NCI-H1092 treated with DMSO at 0.1 percent for 48 hours (cell line): Measurements from ENCODE around the gene TMEM238.
A peak's percentile ranks its signal among the peaks of the same experiment; 100 is the strongest.

Source experiments
- DNase-seq: peaks from one replicate; lab custom pipeline; 2025; lab: John Stamatoyannopoulos, UW

The TMEM238 gene

GRCh38 chr19:55377356-55378131 lies 6.5 kb downstream of the TMEM238 start:
- DNase-seq = no peak

GRCh38 chr19:55376241-55376933 lies 7.7 kb downstream of the TMEM238 start, which contains the start of gene TMEM190:
Gene TMEM190 (plus strand): TSS chr19:55376826. CDS start chr19:55376854, 28 bp downstream.
- no peak for DNase-seq

GRCh38 chr19:55373993-55374757 lies 9.9 kb downstream of the TMEM238 start:
- DNase-seq = no peak

DNA sequence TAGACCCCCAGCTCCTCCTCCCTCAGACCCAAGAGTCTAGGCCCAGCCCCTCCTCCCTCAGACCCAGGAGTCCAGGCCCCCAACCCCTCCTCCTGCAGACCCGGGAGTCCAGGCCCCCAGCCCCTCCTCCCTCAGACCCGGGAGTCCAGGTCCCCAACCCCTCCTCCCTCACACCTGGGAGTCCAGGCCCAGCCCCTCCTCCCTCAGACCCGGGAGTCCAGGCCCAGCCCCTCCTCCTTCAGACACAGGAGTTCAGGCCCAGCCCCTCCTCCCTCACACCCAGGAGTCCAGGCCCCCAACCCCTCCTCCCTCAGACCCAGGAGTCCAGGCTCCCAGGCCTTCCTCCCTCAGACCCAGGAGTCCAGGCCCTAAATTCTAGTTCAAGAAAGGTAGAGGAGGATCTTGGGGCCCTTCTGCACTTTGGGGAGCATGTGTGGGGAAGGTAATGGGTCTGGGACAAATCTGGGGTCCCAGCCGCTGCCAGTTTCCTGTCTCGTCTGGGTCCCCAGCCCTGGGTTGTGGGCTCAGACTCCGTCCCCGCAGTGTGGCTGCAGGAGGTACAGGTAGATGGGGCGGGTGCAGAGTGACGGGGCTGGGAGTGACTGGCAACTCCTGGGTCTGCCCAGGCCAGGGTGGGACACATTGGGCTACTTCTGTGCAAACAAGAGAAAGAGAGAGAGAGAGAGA lies 10.6 kb downstream of the TMEM238 start:
- no peak for DNase-seq

DNA sequence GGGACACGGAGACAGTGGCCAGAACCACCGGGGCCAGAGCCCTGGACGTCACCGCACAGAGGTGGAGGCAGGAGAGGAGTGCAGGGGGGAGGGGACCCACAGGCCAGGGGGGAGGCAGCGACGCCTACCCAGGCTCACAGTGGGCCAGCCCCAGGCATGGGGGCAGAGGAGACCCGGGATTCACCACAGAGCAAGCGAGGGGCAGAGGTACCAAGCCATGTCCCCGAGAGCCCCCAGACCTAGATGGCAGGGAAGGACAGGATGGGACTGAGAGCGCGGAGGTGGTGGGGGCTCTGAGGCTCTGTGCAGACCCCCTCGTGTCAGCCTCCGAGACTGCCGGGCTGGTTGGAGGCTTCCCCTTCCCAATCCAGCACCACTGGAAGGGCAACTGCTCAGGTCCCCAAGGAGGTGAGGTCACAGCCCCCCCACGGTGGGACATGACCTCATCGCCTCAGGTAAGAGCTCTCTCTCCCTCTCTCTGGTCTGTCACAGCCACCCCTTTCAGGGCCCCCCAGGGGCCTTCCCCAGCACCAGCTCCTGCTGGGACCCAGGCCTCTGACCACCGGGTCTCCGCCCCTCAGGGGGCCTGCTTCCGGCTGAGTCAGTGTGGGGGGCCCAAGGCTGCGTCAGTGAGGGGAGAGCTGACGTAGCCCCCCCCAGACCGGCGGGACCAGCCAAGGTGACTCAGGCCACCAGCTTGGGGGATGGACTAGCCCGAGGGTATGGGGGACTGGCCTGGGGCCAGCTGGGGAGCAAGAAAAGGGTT lies 11.6 kb downstream of the TMEM238 start:
- DNase-seq = no peak

DNA sequence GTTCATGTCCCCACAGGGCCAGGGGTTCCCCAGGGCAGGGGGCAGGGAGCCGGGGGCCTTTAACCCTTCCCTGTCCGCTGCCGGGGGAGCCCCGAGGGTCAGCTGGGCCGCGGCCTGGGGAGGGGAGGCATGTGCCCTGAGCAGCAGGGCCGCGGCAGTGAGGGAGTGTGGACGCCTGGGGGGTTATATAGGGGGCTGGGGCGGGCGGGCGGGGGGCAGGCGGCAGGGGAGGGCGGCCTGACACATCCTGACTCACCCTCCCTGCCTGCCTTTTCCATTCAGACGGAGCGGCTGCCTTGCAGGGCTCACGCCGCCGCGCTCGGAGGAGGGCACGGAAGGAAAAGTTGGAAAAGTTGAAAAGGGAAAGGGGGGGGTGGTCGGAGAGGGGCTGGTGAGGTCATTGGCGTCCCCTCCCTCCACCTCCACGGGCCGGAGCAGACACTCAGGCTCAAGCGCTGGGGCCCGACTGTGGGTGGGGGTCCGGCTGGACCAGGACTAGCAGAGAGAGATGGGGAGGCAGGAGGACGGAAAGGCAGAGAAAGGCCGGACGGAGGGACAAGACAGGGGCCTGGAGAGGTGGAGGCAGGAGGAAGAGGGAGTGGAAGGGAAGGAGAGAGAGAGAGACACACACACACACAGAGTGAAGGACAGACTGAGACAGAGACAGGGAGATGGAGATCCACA lies 13.6 kb downstream of the TMEM238 start, which contains the start of gene IL11:
TSS of gene IL11 (minus strand) at position 159 of the 684 bp plus-strand sequence. CDS start at position 6, 153 bp downstream.
- DNase-seq = no peak

GRCh38 chr19:55369653-55370304 lies 14.3 kb downstream of the TMEM238 start:
- DNase-seq = no peak

GRCh38 chr19:55368701-55369563 lies 15.2 kb downstream of the TMEM238 start:
- DNase-seq = no peak

DNA sequence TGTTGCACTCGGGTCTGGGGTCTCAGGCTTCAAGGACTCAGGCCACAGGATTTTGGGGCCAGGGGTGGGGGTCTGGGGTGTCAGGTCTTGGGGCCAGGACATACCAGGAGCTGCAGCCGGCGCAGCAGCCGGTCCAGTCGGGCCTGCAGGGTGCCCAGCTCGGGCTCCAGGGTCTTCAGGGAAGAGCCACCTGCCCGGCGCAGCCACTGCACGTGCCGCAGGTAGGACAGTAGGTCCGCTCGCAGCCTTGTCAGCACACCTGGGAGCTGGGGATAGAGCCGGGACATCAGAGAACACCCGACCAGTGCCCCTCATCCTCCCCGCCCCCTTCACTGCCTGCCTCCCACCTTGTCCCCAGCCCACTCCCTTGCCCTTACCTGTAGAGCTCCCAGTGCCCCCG lies 16.0 kb downstream of the TMEM238 start:
- no peak for DNase-seq

DNA sequence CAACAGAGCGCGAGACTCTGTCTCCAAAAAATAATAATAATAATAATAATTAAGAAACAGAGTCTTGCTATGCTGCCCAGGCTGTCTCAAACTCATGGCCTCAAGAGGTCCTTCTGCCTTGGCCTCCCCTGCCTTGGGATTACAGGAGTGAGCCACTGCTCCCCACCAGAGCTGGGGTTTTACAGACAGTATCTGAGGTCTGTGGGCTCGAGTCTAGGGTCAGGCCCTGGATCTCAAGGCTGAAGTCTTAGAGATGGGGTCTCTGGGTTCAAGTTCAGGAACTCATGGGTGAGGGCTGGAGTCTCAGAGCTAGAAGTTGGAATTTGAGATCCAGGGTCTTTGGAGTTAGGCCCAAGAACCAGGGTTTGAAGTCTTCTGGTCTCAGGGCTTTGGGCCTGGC lies 17.3 kb downstream of the TMEM238 start:
- DNase-seq = no peak

- DNase-seq = no peak
Measured at GRCh38 chr19:55365964-55366363, 18.1 kb downstream of the TMEM238 start.

DNA sequence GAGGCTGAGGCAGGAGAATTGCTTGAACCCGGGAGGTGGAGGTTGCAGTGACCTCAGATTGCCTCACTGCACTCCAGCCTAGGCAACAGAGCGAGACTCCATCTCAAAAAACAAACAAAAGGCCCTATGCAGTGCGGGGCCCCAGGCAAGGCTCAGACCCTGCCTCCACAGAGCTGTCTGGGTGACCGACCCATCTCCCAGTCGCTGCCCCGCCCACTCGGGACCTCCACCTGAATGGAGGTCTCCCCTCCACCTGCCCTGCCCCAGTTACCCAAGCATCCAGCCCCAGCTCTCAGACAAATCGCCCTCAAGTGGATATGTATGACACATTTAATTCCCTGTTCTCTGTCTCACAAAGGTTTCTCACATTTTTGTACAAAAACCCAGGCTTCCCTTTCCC lies 18.8 kb downstream of the TMEM238 start:
- DNase-seq = no peak

DNA sequence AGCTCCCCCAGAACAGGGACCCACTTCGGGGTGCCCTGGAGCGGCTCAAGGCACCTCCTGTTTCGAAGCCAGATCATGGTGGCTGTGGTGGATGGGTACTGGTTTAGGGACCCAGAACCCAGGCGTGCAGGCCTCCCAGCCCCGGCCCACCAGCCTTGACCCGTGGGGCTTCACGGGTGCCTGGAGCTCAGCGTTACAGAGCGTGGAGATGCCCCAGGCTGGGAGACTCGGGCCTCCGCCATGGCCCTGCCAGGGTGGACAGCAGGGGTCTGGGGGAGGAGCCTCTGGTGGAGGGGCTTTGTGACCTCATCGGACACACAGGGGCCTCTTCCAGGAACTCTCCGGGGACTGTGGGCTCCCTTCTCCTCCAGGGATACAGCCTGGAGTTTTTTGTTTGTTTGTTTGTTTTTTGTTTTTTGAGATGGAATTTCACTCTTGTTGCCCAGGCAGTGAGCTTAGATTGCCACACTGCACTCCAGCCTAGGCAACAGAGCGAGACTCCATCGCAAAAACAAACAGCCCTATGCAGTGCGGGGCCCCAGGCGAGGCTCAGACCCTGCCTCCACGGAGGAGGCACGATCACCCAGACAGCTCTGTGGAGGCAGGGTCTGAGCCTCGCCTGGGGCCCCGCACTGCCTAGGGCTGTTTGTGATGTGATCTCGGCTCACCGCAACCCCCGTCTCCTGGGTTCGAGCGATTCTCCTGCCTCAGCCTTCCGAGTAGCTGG lies 20.9 kb downstream of the TMEM238 start, which contains the start of gene GARIN5B:
TSS of gene GARIN5B (minus strand) at position 271 of the 727 bp plus-strand sequence. CDS start at position 77, 194 bp downstream.
- no peak for DNase-seq

GRCh38 chr19:55362174-55362989 lies 21.7 kb downstream of the TMEM238 start:
- DNase-seq = no peak

GRCh38 chr19:55360902-55361301 lies 23.2 kb downstream of the TMEM238 start:
- no peak for DNase-seq

DNA sequence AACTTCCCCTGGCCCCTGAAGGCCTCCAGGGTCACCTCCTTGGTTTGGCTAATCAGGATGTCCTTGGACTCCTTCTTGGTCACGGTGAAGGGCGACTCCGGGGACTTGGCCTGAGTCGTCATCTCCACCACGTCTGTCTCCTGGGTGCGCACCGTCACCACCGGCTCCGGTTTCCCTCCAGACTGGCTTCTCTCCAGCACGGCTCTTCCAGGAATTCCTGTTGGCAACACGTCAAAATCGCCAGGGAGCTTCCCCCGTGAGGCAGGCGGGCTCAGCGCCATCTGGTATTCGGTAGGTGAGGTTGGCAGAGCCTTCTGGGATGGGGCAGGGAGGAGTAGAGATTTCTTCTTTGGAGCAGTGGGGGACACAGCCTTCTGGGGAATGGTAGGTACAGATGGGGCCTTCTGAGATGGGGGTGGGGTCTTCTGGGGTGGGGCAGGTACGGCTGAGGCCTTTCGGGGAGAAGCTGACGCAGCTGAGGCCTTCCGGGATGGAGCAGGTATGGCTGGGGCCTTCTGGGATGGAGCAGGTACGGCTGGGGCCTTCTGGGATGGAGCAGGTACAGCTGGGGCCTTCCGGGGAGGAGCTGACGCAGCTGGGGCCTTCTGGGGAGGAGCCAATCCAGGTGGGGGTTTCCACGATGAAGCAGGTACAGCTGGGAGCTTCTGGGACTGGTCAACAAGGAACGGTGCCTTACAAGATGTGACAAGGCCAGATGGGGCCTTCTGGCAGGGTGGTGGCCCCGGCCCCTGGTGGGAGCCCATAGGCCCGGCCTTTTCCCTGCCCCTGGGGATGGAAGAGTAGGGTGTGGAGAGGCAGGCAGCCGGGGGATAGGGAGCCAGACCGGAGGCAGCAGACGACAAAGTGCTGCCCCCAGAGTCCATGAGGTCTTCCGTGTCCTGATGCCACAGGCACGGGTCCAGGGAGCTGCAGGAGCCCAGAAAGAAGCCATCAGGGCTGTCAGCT lies 24.9 kb downstream of the TMEM238 start:
- peak; percentile 29 for DNase-seq
